OCI-LY7 (cell line): ENCODE data around the gene TGM5.
"Not testable (repeated sequence)": the region's sequence is repeated elsewhere in the genome, so short reads cannot be mapped to it uniquely, and the experiment has no call there.

Source experiments
- CTCF ChIP-seq: fragments of 200-600 bp; sonication (generic); conservative IDR thresholded peaks from 2 replicates; pipeline ENCODE4 v1.5.1; 2014; ENCODE audit warnings: mild to moderate bottlenecking, antibody characterized with exemption, low read length, moderate library complexity, mixed read lengths
- EZH2phosphoT487 ChIP-seq: fragments of 200-600 bp; sonication (generic); IDR thresholded peaks from 2 replicates; pipeline ENCODE4 v1.6.1; 2018; ENCODE audit warnings: low read depth, borderline replicate concordance, mild to moderate bottlenecking, mixed run types, antibody characterized with exemption, low read length, moderate library complexity, mixed read lengths

GRCh38 chr15:43198556-43198955, 68.2 kb downstream of the TGM5 start:
- not testable (repeated sequence) for TF ChIP-seq CTCF, EZH2phosphoT487
